IMR-90 (cell line): Measurements from ENCODE around the gene DOCK1. TPM values are rescaled to one million over a fixed set of nuclear protein-coding genes. Genes with fewer than 3 reads are reported as not detected.

ENCODE experiments used
- ATAC-seq: fragments of 200-7000 bp; cut with Tn5 transposase; 2 replicates; pipeline ENCODE4 v1.9.1; 2020; ENCODE audit warnings: low read depth, mild to moderate bottlenecking, moderate library complexity
- BruUV-seq: library from RNA; stranded (reverse); fragments of 400-500 nt; replicated peaks from 2 replicates; lab custom pipeline; 2021; lab: Mats Ljungman, UMichigan
- CTCF ChIA-PET: fragments of 300-600 bp; formaldehyde crosslinking; extraction: SDS; loops from one replicate; lab custom pipeline; 2021; ENCODE audit warnings: antibody characterized with exemption; lab: Yijun Ruan, JAX
- POLR2A ChIA-PET: fragments of 300-600 bp; sonication (Branson Sonifier 250); formaldehyde crosslinking; loops from one replicate; lab custom pipeline; 2022; ENCODE audit warnings: antibody characterized with exemption; ENCODE audit not compliant: unreplicated experiment; lab: Charles Lee
- DNase-seq: peaks from one replicate; pipeline ENCODE4 v3.0.0; 2013
- H2AFZ ChIP-seq: replicated peaks from 2 replicates; pipeline ENCODE3; 2013; ENCODE audit warnings: low read length, mild to moderate bottlenecking; ENCODE audit not compliant: poor library complexity
- H2AK5ac ChIP-seq: 2 replicates; pipeline ENCODE4 v1.6.1; 2013; ENCODE audit warnings: low read depth, low read length, inconsistent platforms
- H2AK9ac ChIP-seq: replicated peaks from 2 replicates; pipeline ENCODE3; 2013; ENCODE audit warnings: mild to moderate bottlenecking, low read depth, low read length, moderate library complexity; ENCODE audit not compliant: poor library complexity
- H2BK120ac ChIP-seq: 2 replicates; pipeline ENCODE4 v1.6.1; 2013; ENCODE audit warnings: low read depth, low read length, inconsistent platforms
- H2BK15ac ChIP-seq: 3 replicates; pipeline ENCODE4 v1.6.1; 2013; ENCODE audit warnings: low read depth, low read length, inconsistent platforms
- H2BK20ac ChIP-seq: 2 replicates; pipeline ENCODE4 v1.6.1; 2013; ENCODE audit warnings: low read depth, mild to moderate bottlenecking, inconsistent platforms, low read length, moderate library complexity
- H2BK5ac ChIP-seq: 2 replicates; pipeline ENCODE4 v1.6.1; 2013; ENCODE audit warnings: mild to moderate bottlenecking, low read depth, low read length, inconsistent platforms; ENCODE audit not compliant: poor library complexity, severe bottlenecking
- H3K14ac ChIP-seq: replicated peaks from 2 replicates; pipeline ENCODE4 v1.6.1; 2013; ENCODE audit warnings: low read depth, low read length, inconsistent platforms
- H3K18ac ChIP-seq: 2 replicates; pipeline ENCODE4 v1.6.1; 2013; ENCODE audit warnings: low read depth, low read length, control low read depth
- H3K23ac ChIP-seq: 2 replicates; pipeline ENCODE4 v1.6.1; 2013; ENCODE audit warnings: low read depth, low read length, inconsistent platforms
- H3K27ac ChIP-seq: 2 replicates; pipeline ENCODE4 v1.5.1; 2013; ENCODE audit warnings: mild to moderate bottlenecking, control low read depth, low read length; ENCODE audit not compliant: insufficient read depth
- H3K27me3 ChIP-seq: 2 replicates; pipeline ENCODE4 v1.6.1; 2013; ENCODE audit warnings: low read length; ENCODE audit not compliant: control insufficient read depth, insufficient read depth
- H3K36me3 ChIP-seq: 2 replicates; pipeline ENCODE4 v1.6.1; 2013; ENCODE audit warnings: low read length, mixed read lengths; ENCODE audit not compliant: control insufficient read depth, insufficient read depth
- H3K4ac ChIP-seq: 2 replicates; pipeline ENCODE4 v1.6.1; 2013; ENCODE audit warnings: low read depth, low read length, inconsistent platforms
- H3K4me1 ChIP-seq: 2 replicates; pipeline ENCODE4 v1.6.1; 2013; ENCODE audit warnings: low read length, mixed read lengths; ENCODE audit not compliant: control insufficient read depth, insufficient read depth
- H3K4me2 ChIP-seq: 2 replicates; pipeline ENCODE4 v1.6.1; 2013; ENCODE audit warnings: low read depth, mild to moderate bottlenecking, control low read depth, low read length, moderate library complexity
- H3K4me3 ChIP-seq: 2 replicates; pipeline ENCODE4 v1.5.1; 2013; ENCODE audit warnings: low read depth, mild to moderate bottlenecking, control low read depth, low read length, moderate library complexity; ENCODE audit not compliant: insufficient read depth
- H3K56ac ChIP-seq: 2 replicates; pipeline ENCODE4 v1.6.1; 2013; ENCODE audit warnings: low read length, inconsistent platforms; ENCODE audit not compliant: insufficient read depth; ENCODE audit errors: extremely low read depth
- H3K79me1 ChIP-seq, 2 experiments: 2 replicates each; pipeline ENCODE4 v1.6.1; 2013; ENCODE audit warnings: low read length in 2 of 2, inconsistent platforms in 1 of 2, low read depth in 1 of 2
- H3K9ac ChIP-seq: 2 replicates; pipeline ENCODE4 v1.6.1; 2013; ENCODE audit warnings: low read depth, low read length, control low read depth
- H3K9me1 ChIP-seq: 2 replicates; pipeline ENCODE4 v1.6.1; 2013; ENCODE audit warnings: low read length, inconsistent platforms; ENCODE audit not compliant: insufficient read depth
- H3K9me3 ChIP-seq: 2 replicates; pipeline ENCODE4 v1.6.1; 2013; ENCODE audit warnings: low read length; ENCODE audit not compliant: control insufficient read depth, insufficient read depth
- H4K20me1 ChIP-seq: 2 replicates; pipeline ENCODE4 v1.6.1; 2013; ENCODE audit warnings: low read length, inconsistent platforms; ENCODE audit not compliant: insufficient read depth
- H4K5ac ChIP-seq: 2 replicates; pipeline ENCODE4 v1.6.1; 2013; ENCODE audit warnings: mild to moderate bottlenecking, low read depth, low read length, control low read depth
- H4K8ac ChIP-seq, 2 experiments: 2 replicates each; pipeline ENCODE4 v1.6.1; 2013; ENCODE audit warnings: low read depth in 2 of 2, low read length in 2 of 2, control low read depth in 1 of 2, inconsistent platforms in 1 of 2
- H4K91ac ChIP-seq: 2 replicates; pipeline ENCODE4 v1.6.1; 2013; ENCODE audit warnings: low read depth, low read length, inconsistent platforms; ENCODE audit not compliant: insufficient read depth
- BHLHE40 ChIP-seq: fragments of 150-350 bp; IDR thresholded peaks from 2 replicates; pipeline ENCODE4 v1.6.1; 2016; ENCODE audit warnings: mild to moderate bottlenecking, low read depth, low read length
- CEBPB ChIP-seq: IDR thresholded peaks from 2 replicates; pipeline ENCODE4 v1.6.1; 2012; ENCODE audit warnings: low read depth, low read length, improper control_type of control experiment
- CHD1 ChIP-seq: IDR thresholded peaks from 2 replicates; pipeline ENCODE4 v1.6.1; 2012; ENCODE audit warnings: low read depth, low read length, improper control_type of control experiment
- ELK1 ChIP-seq: fragments of 150-350 bp; IDR thresholded peaks from 2 replicates; pipeline ENCODE4 v1.6.1; 2016; ENCODE audit warnings: low read depth, mild to moderate bottlenecking, low read length, moderate library complexity, borderline replicate concordance
- FOS ChIP-seq: fragments of 150-350 bp; IDR thresholded peaks from 2 replicates; pipeline ENCODE4 v1.6.1; 2016; ENCODE audit warnings: low read depth, low read length
- MAFK ChIP-seq: IDR thresholded peaks from 2 replicates; pipeline ENCODE4 v1.6.1; 2012; ENCODE audit warnings: low read depth, low read length, improper control_type of control experiment
- MAZ ChIP-seq: IDR thresholded peaks from 2 replicates; pipeline ENCODE4 v1.6.1; 2012; ENCODE audit warnings: low read depth, mild to moderate bottlenecking, low read length, improper control_type of control experiment, moderate library complexity, borderline replicate concordance
- MXI1 ChIP-seq: IDR thresholded peaks from 2 replicates; pipeline ENCODE4 v1.6.1; 2012; ENCODE audit warnings: low read depth, mild to moderate bottlenecking, low read length, moderate library complexity, borderline replicate concordance
- NFE2L2 ChIP-seq: fragments of 150-350 bp; IDR thresholded peaks from 2 replicates; pipeline ENCODE4 v1.6.1; 2016; ENCODE audit warnings: low read depth, mild to moderate bottlenecking, low read length
- POLR2A ChIP-seq: IDR thresholded peaks from 2 replicates; pipeline ENCODE4 v1.6.1; 2012; ENCODE audit warnings: mild to moderate bottlenecking, low read depth, low read length
- RAD21 ChIP-seq: IDR thresholded peaks from 2 replicates; pipeline ENCODE4 v1.6.1; 2012; ENCODE audit warnings: low read length, improper control_type of control experiment
- RCOR1 ChIP-seq: IDR thresholded peaks from 2 replicates; pipeline ENCODE4 v1.6.1; 2012; ENCODE audit warnings: mild to moderate bottlenecking, low read length, improper control_type of control experiment; ENCODE audit not compliant: insufficient replicate concordance
- RFX5 ChIP-seq: IDR thresholded peaks from 2 replicates; pipeline ENCODE4 v1.8.0; 2012; ENCODE audit warnings: low read depth, mild to moderate bottlenecking, low read length, moderate library complexity
- SMC3 ChIP-seq: fragments of 150-350 bp; IDR thresholded peaks from 2 replicates; pipeline ENCODE4 v1.6.1; 2016; ENCODE audit warnings: low read depth, mild to moderate bottlenecking, antibody characterized with exemption, low read length, moderate library complexity
- WGBS, 2 experiments: methylation state at CpG; one replicate each; pipeline versions ENCODE4 v1.1.5 to v1.1.7; 2013; ENCODE audit warnings: missing lambda C conversion rate in 2 of 2; ENCODE audit not compliant: insufficient read length in 1 of 2; ENCODE audit errors: extremely low coverage in 2 of 2; 5-methylcytosine and 5-hydroxymethylcytosine counted together
- dilution Hi-C: fragments of 300-500 bp; cut with HindIII; formaldehyde crosslinking; loops from one replicate; pipeline ENCODE4 v1.14.3; 2018; ENCODE audit warnings: low sequenced_read_pairs; ENCODE audit not compliant: unreplicated experiment
- in situ Hi-C: fragments of 300-500 bp; cut with MboI; formaldehyde crosslinking; loops from 3 replicates; pipeline ENCODE4 v1.14.3; 2019; ENCODE audit warnings: low sequenced_read_pairs, inconsistent platforms, mixed read lengths
- intact Hi-C: fragments of 100-400 bp; cut with micrococcal nuclease; formaldehyde crosslinking; loops from 2 replicates; pipeline ENCODE4 v1.10.0; 2022
- polyA plus RNA-seq, 3 experiments: library from polyadenylated mRNA; depleted of rRNA; stranded (reverse); fragments of >200 nt; gene quantifications; 2 replicates each; pipeline ENCODE4 v1.2.3, GENCODE V29; 2012; ENCODE audit warnings: low replicate concordance in 1 of 3
- total RNA-seq: library from RNA; depleted of rRNA; stranded (reverse); fragments of >200 nt; gene quantifications from 2 replicates; pipeline ENCODE4 v1.2.3, GENCODE V29; 2012
- TF ChIP-seq, protein P1 (sequence below): fragments of 150-350 bp; IDR thresholded peaks from 2 replicates; pipeline ENCODE4 v1.6.1; 2017; ENCODE audit warnings: mild to moderate bottlenecking, antibody characterized with exemption, low read length, low read depth
- TF ChIP-seq, protein P2 (sequence below): conservative IDR thresholded peaks from 2 replicates; pipeline ENCODE4 v1.5.1; 2012; ENCODE audit warnings: mild to moderate bottlenecking, low read depth, low read length, improper control_type of control experiment

Gene DOCK1
- total and polyA plus RNA-seq, 2 of the 4 experiments (the other 2 are of a cell fraction) = 28.2 to 71.0 TPM

GRCh38 chr10:127399668-127400067 is 494.4 kb downstream of the DOCK1 start:
- H3K4me3 ChIP-seq = no peak overlapping the region
- H3K9me3 ChIP-seq = no peaks in the 10 kb centered on the region
- no peak overlapping the region for H2BK20ac ChIP-seq
- H4K8ac ChIP-seq = no peak overlapping the region
- no peak overlapping the region for H2BK5ac ChIP-seq
- H2AK5ac ChIP-seq = no peak overlapping the region
- peaks cover 11% of the 10 kb centered on the region; the same call in 1 of the 2 replicates for H3K36me3 ChIP-seq
- no peak for DNase-seq
- H2BK120ac ChIP-seq = no peak overlapping the region
- H4K5ac ChIP-seq = no peak overlapping the region; the same call in 1 of the 2 replicates
- H3K4ac ChIP-seq = no peak overlapping the region
- no peak overlapping the region for H4K91ac ChIP-seq
- H3K4me1 ChIP-seq = peaks cover 10% of the 10 kb centered on the region
- whole genome bisulfite sequencing, 2 experiments = 80% methylated on average over 3 of the region's 5 CpGs; no CpG with 5 or more reads in 1 of the 2 experiments
- no peak for ATAC-seq
- no TSS peak for BruUV-seq
- no peak overlapping the region for H2BK15ac ChIP-seq
- ChIA-PET CTCF (no interaction called here), POLR2A (no interaction called here)
- no peaks in the 10 kb centered on the region for H3K27me3 ChIP-seq
- H3K4me2 ChIP-seq = no peak overlapping the region
- no peak overlapping the region for H3K27ac ChIP-seq
- no peak overlapping the region for H3K14ac ChIP-seq
- H3K9ac ChIP-seq = no peak overlapping the region
- intact Hi-C loops (loop anchor here (10.0 kb wide), 1 partner anchor 495 kb away; the partner anchor contains the start of gene DOCK1), dilution Hi-C loops (no loop called here), in situ Hi-C loops (no loop called here)
- H2AK9ac ChIP-seq = no peak overlapping the region
- H3K9me1 ChIP-seq = peaks cover 20% of the 10 kb centered on the region
- H3K56ac ChIP-seq = no peak overlapping the region
- TF ChIP-seq SMC3 = no peak
- TF ChIP-seq POLR2A = no peak
- TF ChIP-seq CHD1 = no peak
- TF ChIP-seq RFX5 = no peak
- no peak for TF ChIP-seq CEBPB
- TF ChIP-seq RCOR1 = no peak
- TF ChIP-seq FOS = no peak
- TF ChIP-seq, protein P1, sequence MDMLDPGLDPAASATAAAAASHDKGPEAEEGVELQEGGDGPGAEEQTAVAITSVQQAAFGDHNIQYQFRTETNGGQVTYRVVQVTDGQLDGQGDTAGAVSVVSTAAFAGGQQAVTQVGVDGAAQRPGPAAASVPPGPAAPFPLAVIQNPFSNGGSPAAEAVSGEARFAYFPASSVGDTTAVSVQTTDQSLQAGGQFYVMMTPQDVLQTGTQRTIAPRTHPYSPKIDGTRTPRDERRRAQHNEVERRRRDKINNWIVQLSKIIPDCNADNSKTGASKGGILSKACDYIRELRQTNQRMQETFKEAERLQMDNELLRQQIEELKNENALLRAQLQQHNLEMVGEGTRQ = no peak
- TF ChIP-seq MAFK = no peak
- TF ChIP-seq, protein P2, sequence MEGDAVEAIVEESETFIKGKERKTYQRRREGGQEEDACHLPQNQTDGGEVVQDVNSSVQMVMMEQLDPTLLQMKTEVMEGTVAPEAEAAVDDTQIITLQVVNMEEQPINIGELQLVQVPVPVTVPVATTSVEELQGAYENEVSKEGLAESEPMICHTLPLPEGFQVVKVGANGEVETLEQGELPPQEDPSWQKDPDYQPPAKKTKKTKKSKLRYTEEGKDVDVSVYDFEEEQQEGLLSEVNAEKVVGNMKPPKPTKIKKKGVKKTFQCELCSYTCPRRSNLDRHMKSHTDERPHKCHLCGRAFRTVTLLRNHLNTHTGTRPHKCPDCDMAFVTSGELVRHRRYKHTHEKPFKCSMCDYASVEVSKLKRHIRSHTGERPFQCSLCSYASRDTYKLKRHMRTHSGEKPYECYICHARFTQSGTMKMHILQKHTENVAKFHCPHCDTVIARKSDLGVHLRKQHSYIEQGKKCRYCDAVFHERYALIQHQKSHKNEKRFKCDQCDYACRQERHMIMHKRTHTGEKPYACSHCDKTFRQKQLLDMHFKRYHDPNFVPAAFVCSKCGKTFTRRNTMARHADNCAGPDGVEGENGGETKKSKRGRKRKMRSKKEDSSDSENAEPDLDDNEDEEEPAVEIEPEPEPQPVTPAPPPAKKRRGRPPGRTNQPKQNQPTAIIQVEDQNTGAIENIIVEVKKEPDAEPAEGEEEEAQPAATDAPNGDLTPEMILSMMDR = no peak
- no peak for TF ChIP-seq MAZ
- no peak for TF ChIP-seq BHLHE40
- TF ChIP-seq ELK1 = no peak
- TF ChIP-seq MXI1 = no peak
- TF ChIP-seq NFE2L2 = no peak
- TF ChIP-seq RAD21 = no peak
- H3K18ac ChIP-seq = no peak overlapping the region
- H2AFZ ChIP-seq = no peak overlapping the region
- H3K79me1 ChIP-seq = no peaks in the 10 kb centered on the region; a peak in 1 of 4 replicates
- H3K23ac ChIP-seq = no peak overlapping the region
- 0 out of 2 replicates have a peak, but pooled peaks cover 6% of the 10 kb centered on the region for H4K20me1 ChIP-seq
